ENCODE measurements around the gene HOXC4. TPM values are rescaled to one million over a fixed set of nuclear protein-coding genes. Genes with fewer than 3 reads are reported as not detected.
"Not testable (repeated sequence)": the region's sequence is repeated elsewhere in the genome, so short reads cannot be mapped to it uniquely, and the experiment has no call there.

Gene HOXC4
- total RNA-seq, 1 experiment from 2014 or later: 6.3 TPM

GRCh38 chr12:54039417-54040147 is 14.1 kb upstream of the HOXC4 start:
- Histone ChIP-seq H3K4me3 (peak overlapping the region; percentile 54), H3K27me3 (no peaks in the 10 kb centered on the region), H3K27ac (no peak overlapping the region), H3K9me3 (replicated peaks) (no peaks in the 10 kb centered on the region), H3K4me1 (peaks cover 43% of the 10 kb centered on the region), H3K36me3 (no peaks in the 10 kb centered on the region)
- DNase-seq: peak; percentile 58 to 69

GRCh38 chr12:54040148-54040494 is 13.5 kb upstream of the HOXC4 start:
- DNase-seq: peak; percentile 76 to 94
- no peaks in the 10 kb centered on the region for H3K27me3 ChIP-seq
- no peak overlapping the region for H3K27ac ChIP-seq

GRCh38 chr12:54040648-54041047 is 13.0 kb upstream of the HOXC4 start:
- H3K27me3 ChIP-seq: no peaks in the 10 kb centered on the region
- H3K27ac ChIP-seq: no peak overlapping the region; the same call in 1 of the 2 replicates
- peak overlapping the region; percentile 54 for H3K4me3 ChIP-seq
- no peaks in the 10 kb centered on the region for H3K36me3 ChIP-seq
- H3K4me1 ChIP-seq: peaks cover 43% of the 10 kb centered on the region
- DNase-seq: no peak
- no peaks in the 10 kb centered on the region for H3K9me3 ChIP-seq (replicated peaks)

More at GRCh38 chr12:54040148-54040494, 13.5 kb upstream of the HOXC4 start:
- Histone ChIP-seq H3K4me1 (peaks cover 43% of the 10 kb centered on the region), H3K4me3 (peak overlapping the region; percentile 54), H3K36me3 (no peaks in the 10 kb centered on the region), H3K9me3 (replicated peaks) (no peaks in the 10 kb centered on the region)

- no peaks in the 10 kb centered on the region for H3K36me3 ChIP-seq
- H3K27ac ChIP-seq: peak overlapping the region; percentile 2; the same call in 1 of the 2 replicates
- H3K4me3 ChIP-seq: no peak overlapping the region
- DNase-seq: peak; percentile 61 to 81
- H3K4me1 ChIP-seq: peaks cover 43% of the 10 kb centered on the region
- no peaks in the 10 kb centered on the region for H3K9me3 ChIP-seq (replicated peaks)
- no peaks in the 10 kb centered on the region for H3K27me3 ChIP-seq
Measured at GRCh38 chr12:54041097-54041690, 12.4 kb upstream of the HOXC4 start.

- H3K4me3 ChIP-seq; H3K27me3 ChIP-seq; H3K36me3 ChIP-seq; H3K27ac ChIP-seq; DNase-seq; H3K9me3 ChIP-seq (replicated peaks): not testable (repeated sequence)
- H3K4me1 ChIP-seq: peaks cover 38% of the 10 kb centered on the region
Measured at GRCh38 chr12:54042033-54042432, 11.6 kb upstream of the HOXC4 start.

GRCh38 chr12:54042970-54043853 is 10.4 kb upstream of the HOXC4 start:
- peak overlapping the region; percentile 35; the same call in 1 of the 2 replicates for H3K27ac ChIP-seq
- H3K9me3 ChIP-seq (replicated peaks): no peaks in the 10 kb centered on the region
- no peaks in the 10 kb centered on the region for H3K36me3 ChIP-seq
- peaks cover 32% of the 10 kb centered on the region for H3K4me1 ChIP-seq
- peak in 1 of 2 experiments; percentile 67 for DNase-seq
- no peak overlapping the region for H3K4me3 ChIP-seq
- H3K27me3 ChIP-seq: no peaks in the 10 kb centered on the region

- H3K4me3 ChIP-seq: no peak overlapping the region
- no peaks in the 10 kb centered on the region for H3K27me3 ChIP-seq
- H3K4me1 ChIP-seq: peaks cover 26% of the 10 kb centered on the region
- H3K9me3 ChIP-seq (replicated peaks): no peaks in the 10 kb centered on the region
- no peak overlapping the region for H3K27ac ChIP-seq
- no peaks in the 10 kb centered on the region for H3K36me3 ChIP-seq
- DNase-seq: no peak
Measured at GRCh38 chr12:54044425-54045103, 9.1 kb upstream of the HOXC4 start.

GRCh38 chr12:54045401-54045800 is 8.2 kb upstream of the HOXC4 start:
- no peaks in the 10 kb centered on the region for H3K9me3 ChIP-seq (replicated peaks)
- DNase-seq: no peak
- H3K4me3 ChIP-seq: no peak overlapping the region
- H3K4me1 ChIP-seq: peaks cover 25% of the 10 kb centered on the region
- H3K27ac ChIP-seq: no peak overlapping the region
- H3K36me3 ChIP-seq: no peaks in the 10 kb centered on the region
- no peaks in the 10 kb centered on the region for H3K27me3 ChIP-seq

GRCh38 chr12:54045868-54046521 is 7.6 kb upstream of the HOXC4 start:
- Histone ChIP-seq H3K36me3 (no peaks in the 10 kb centered on the region), H3K4me3 (no peak overlapping the region), H3K9me3 (replicated peaks) (no peaks in the 10 kb centered on the region), H3K27ac (no peak overlapping the region), H3K27me3 (no peaks in the 10 kb centered on the region), H3K4me1 (peaks cover 19% of the 10 kb centered on the region)
- DNase-seq: no peak

GRCh38 chr12:54046809-54047159 is 6.9 kb upstream of the HOXC4 start:
- no peaks in the 10 kb centered on the region for H3K27me3 ChIP-seq
- no peaks in the 10 kb centered on the region for H3K36me3 ChIP-seq
- peaks cover 12% of the 10 kb centered on the region for H3K4me1 ChIP-seq
- no peak overlapping the region for H3K4me3 ChIP-seq
- no peak for DNase-seq
- H3K9me3 ChIP-seq (replicated peaks): no peaks in the 10 kb centered on the region
- no peak overlapping the region for H3K27ac ChIP-seq

- no peak overlapping the region for H3K4me3 ChIP-seq
- no peaks in the 10 kb centered on the region for H3K9me3 ChIP-seq (replicated peaks)
- no peaks in the 10 kb centered on the region for H3K36me3 ChIP-seq
- no peak for DNase-seq
- no peak overlapping the region for H3K27ac ChIP-seq
- H3K27me3 ChIP-seq: no peaks in the 10 kb centered on the region
- H3K4me1 ChIP-seq: peaks cover 12% of the 10 kb centered on the region
Measured at GRCh38 chr12:54047160-54047963, 6.3 kb upstream of the HOXC4 start.

- Histone ChIP-seq H3K36me3 (no peaks in the 10 kb centered on the region), H3K27me3 (no peaks in the 10 kb centered on the region), H3K4me1 (peaks cover 14% of the 10 kb centered on the region), H3K9me3 (replicated peaks) (no peaks in the 10 kb centered on the region), H3K4me3 (no peak overlapping the region), H3K27ac (no peak overlapping the region)
- DNase-seq: no peak
Measured at GRCh38 chr12:54047964-54048303, 5.7 kb upstream of the HOXC4 start.

GRCh38 chr12:54048406-54049093 is 5.1 kb upstream of the HOXC4 start:
- Histone ChIP-seq H3K27ac (no peak overlapping the region), H3K9me3 (replicated peaks) (no peaks in the 10 kb centered on the region), H3K4me1 (peaks cover 8% of the 10 kb centered on the region), H3K27me3 (no peaks in the 10 kb centered on the region), H3K36me3 (no peaks in the 10 kb centered on the region), H3K4me3 (no peak overlapping the region)
- DNase-seq: no peak

All from SJCRH30 (cell line).